NT2/D1 (cell line): ENCODE data around the gene EPB41L5.
A peak's percentile ranks its signal among the peaks of the same experiment; 100 is the strongest.
"Not testable (repeated sequence)": the region's sequence is repeated elsewhere in the genome, so short reads cannot be mapped to it uniquely, and the experiment has no call there.

ENCODE experiments used
- DNase-seq: peaks from one replicate; pipeline ENCODE4 v3.0.0-alpha.2; 2011; ENCODE audit warnings: low read depth, low spot score
- H3K27me3 ChIP-seq: 2 replicates; pipeline ENCODE4 v1.6.0; 2011; ENCODE audit warnings: mild to moderate bottlenecking; ENCODE audit not compliant: insufficient read length, insufficient read depth
- H3K36me3 ChIP-seq: 2 replicates; pipeline ENCODE4 v1.6.1; 2011; ENCODE audit warnings: mild to moderate bottlenecking, low read length, mixed read lengths; ENCODE audit not compliant: insufficient read depth, insufficient read length
- H3K4me1 ChIP-seq: 2 replicates; pipeline ENCODE4 v1.5.1; 2011; ENCODE audit not compliant: insufficient read depth, insufficient read length
- H3K4me3 ChIP-seq: 2 replicates; pipeline ENCODE4 v1.5.1; 2011; ENCODE audit warnings: low read depth; ENCODE audit not compliant: insufficient read length
- H3K9ac ChIP-seq: 2 replicates; pipeline ENCODE4 v1.6.0; 2011; ENCODE audit warnings: low read depth; ENCODE audit not compliant: insufficient read length
- H3K9me3 ChIP-seq: 2 replicates; pipeline ENCODE4 v1.5.1; 2011; ENCODE audit warnings: mild to moderate bottlenecking, low read length; ENCODE audit not compliant: insufficient read depth
- SUZ12 ChIP-seq: IDR thresholded peaks from 2 replicates; pipeline ENCODE4 v1.6.1; 2011; ENCODE audit not compliant: insufficient read length, insufficient read depth; ENCODE audit errors: extremely low read depth
- YY1 ChIP-seq: IDR thresholded peaks from 2 replicates; pipeline ENCODE4 v1.6.1; 2011; ENCODE audit not compliant: insufficient read length, insufficient read depth
- ZNF274 ChIP-seq: IDR thresholded peaks from 2 replicates; pipeline ENCODE4 v1.6.1; 2011; ENCODE audit warnings: mild to moderate bottlenecking, low read depth, low read length

The EPB41L5 gene

GRCh38 chr2:120132691-120133090 is 119.8 kb downstream of the EPB41L5 start:
- Histone ChIP-seq H3K9ac (no peak overlapping the region), H3K9me3 (no peaks in the 10 kb centered on the region), H3K4me1 (peaks cover 6% of the 10 kb centered on the region), H3K4me3 (no peak overlapping the region), H3K27me3 (no peaks in the 10 kb centered on the region), H3K36me3 (no peaks in the 10 kb centered on the region)
- TF ChIP-seq SUZ12 (no peak), ZNF274 (no peak), YY1 (no peak)
- DNase-seq: no peak

- H3K9me3 ChIP-seq: no peaks in the 10 kb centered on the region
- DNase-seq: no peak
- TF ChIP-seq SUZ12 (no peak), ZNF274 (no peak), YY1 (no peak)
- H3K36me3 ChIP-seq: no peaks in the 10 kb centered on the region
- peaks cover 6% of the 10 kb centered on the region for H3K4me1 ChIP-seq
- H3K4me3 ChIP-seq: no peak overlapping the region
- H3K9ac ChIP-seq: no peak overlapping the region
- no peaks in the 10 kb centered on the region for H3K27me3 ChIP-seq
Measured at GRCh38 chr2:120133572-120134244, 120.8 kb downstream of the EPB41L5 start.

DNA sequence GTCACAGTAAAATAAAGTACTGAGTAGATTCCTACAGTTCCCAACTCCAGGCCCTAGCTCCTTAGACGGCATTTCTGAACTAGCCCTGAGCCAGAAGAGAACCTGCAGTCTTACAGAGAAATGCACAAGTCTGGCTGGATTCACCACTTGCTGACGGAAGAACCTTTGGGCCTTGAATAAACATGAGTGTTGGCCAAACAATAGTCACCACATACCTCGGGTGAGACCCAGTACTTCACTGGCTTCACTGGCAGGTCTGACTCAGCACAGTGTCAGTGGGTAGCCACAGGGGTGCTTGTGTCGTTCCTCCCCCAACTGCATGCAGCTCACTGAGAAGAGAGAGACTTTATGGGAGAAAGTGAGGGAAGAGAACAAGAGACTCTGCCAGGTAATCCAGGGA is 121.4 kb downstream of the EPB41L5 start:
- peaks cover 6% of the 10 kb centered on the region for H3K4me1 ChIP-seq
- no peak overlapping the region for H3K4me3 ChIP-seq
- H3K9ac ChIP-seq: no peak overlapping the region
- H3K36me3 ChIP-seq: no peaks in the 10 kb centered on the region
- H3K27me3 ChIP-seq: no peaks in the 10 kb centered on the region
- TF ChIP-seq ZNF274: no peak
- TF ChIP-seq SUZ12: no peak
- TF ChIP-seq YY1: no peak
- DNase-seq: peak; percentile 61
- H3K9me3 ChIP-seq: no peaks in the 10 kb centered on the region

- not testable (repeated sequence) for DNase-seq, H3K27me3 ChIP-seq
Measured at GRCh38 chr2:120135013-120135412, 122.1 kb downstream of the EPB41L5 start.

GRCh38 chr2:120140866-120141265 is 128.0 kb downstream of the EPB41L5 start:
- Histone ChIP-seq H3K27me3 (no peaks in the 10 kb centered on the region), H3K9me3 (no peaks in the 10 kb centered on the region), H3K4me3 (no peak overlapping the region), H3K9ac (no peak overlapping the region), H3K36me3 (no peaks in the 10 kb centered on the region), H3K4me1 (no peaks in the 10 kb centered on the region)
- TF ChIP-seq SUZ12 (no peak), YY1 (no peak), ZNF274 (no peak)
- no peak for DNase-seq

More at GRCh38 chr2:120135013-120135412, 122.1 kb downstream of the EPB41L5 start:
- H3K4me3 ChIP-seq, H3K36me3 ChIP-seq, H3K9ac ChIP-seq, H3K9me3 ChIP-seq, H3K4me1 ChIP-seq: not testable (repeated sequence)

GRCh38 chr2:120141300-120142069 is 128.6 kb downstream of the EPB41L5 start:
- no peaks in the 10 kb centered on the region for H3K4me1 ChIP-seq
- H3K9me3 ChIP-seq: no peaks in the 10 kb centered on the region
- no peak for DNase-seq
- no peaks in the 10 kb centered on the region for H3K27me3 ChIP-seq
- no peaks in the 10 kb centered on the region for H3K36me3 ChIP-seq
- no peak for TF ChIP-seq YY1
- no peak for TF ChIP-seq ZNF274
- no peak for TF ChIP-seq SUZ12
- H3K4me3 ChIP-seq: no peak overlapping the region
- H3K9ac ChIP-seq: no peak overlapping the region

GRCh38 chr2:120142528-120143219 is 129.8 kb downstream of the EPB41L5 start:
- Histone ChIP-seq H3K36me3 (no peaks in the 10 kb centered on the region), H3K9me3 (no peaks in the 10 kb centered on the region), H3K4me1 (no peaks in the 10 kb centered on the region), H3K9ac (no peak overlapping the region), H3K27me3 (no peaks in the 10 kb centered on the region), H3K4me3 (no peak overlapping the region)
- DNase-seq: no peak
- TF ChIP-seq ZNF274 (no peak), SUZ12 (no peak), YY1 (no peak)
